ENCODE measurements around the gene PALD1.

PALD1 gene

DNA sequence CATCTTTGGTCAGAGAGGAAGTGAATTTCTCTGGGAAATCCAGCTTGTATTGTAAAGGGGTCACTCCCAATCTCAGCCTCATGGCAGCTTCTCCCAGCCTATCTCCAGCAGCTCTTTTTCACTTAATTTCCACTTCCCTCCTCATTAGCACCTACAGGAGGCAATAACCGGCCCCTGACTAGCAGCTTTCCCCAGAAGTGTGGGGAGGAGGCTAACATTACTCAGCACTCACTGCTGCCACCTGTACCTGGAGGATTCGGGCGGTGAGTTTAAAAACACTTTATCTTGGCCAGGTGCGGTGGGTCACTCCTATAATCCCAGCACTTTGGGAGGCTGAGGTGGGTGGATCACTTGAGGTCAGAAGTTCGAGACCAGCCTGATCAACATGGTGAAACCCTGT is 40.8 kb upstream of the PALD1 start:
- TF ChIP-seq, protein P1, sequence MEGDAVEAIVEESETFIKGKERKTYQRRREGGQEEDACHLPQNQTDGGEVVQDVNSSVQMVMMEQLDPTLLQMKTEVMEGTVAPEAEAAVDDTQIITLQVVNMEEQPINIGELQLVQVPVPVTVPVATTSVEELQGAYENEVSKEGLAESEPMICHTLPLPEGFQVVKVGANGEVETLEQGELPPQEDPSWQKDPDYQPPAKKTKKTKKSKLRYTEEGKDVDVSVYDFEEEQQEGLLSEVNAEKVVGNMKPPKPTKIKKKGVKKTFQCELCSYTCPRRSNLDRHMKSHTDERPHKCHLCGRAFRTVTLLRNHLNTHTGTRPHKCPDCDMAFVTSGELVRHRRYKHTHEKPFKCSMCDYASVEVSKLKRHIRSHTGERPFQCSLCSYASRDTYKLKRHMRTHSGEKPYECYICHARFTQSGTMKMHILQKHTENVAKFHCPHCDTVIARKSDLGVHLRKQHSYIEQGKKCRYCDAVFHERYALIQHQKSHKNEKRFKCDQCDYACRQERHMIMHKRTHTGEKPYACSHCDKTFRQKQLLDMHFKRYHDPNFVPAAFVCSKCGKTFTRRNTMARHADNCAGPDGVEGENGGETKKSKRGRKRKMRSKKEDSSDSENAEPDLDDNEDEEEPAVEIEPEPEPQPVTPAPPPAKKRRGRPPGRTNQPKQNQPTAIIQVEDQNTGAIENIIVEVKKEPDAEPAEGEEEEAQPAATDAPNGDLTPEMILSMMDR (conservative IDR thresholded peaks at IDR 0.05): no peak
- no peak for TF ChIP-seq ZFX (IDR thresholded peaks at IDR 0.05)
- no peak overlapping the region for H3K27ac ChIP-seq

DNA sequence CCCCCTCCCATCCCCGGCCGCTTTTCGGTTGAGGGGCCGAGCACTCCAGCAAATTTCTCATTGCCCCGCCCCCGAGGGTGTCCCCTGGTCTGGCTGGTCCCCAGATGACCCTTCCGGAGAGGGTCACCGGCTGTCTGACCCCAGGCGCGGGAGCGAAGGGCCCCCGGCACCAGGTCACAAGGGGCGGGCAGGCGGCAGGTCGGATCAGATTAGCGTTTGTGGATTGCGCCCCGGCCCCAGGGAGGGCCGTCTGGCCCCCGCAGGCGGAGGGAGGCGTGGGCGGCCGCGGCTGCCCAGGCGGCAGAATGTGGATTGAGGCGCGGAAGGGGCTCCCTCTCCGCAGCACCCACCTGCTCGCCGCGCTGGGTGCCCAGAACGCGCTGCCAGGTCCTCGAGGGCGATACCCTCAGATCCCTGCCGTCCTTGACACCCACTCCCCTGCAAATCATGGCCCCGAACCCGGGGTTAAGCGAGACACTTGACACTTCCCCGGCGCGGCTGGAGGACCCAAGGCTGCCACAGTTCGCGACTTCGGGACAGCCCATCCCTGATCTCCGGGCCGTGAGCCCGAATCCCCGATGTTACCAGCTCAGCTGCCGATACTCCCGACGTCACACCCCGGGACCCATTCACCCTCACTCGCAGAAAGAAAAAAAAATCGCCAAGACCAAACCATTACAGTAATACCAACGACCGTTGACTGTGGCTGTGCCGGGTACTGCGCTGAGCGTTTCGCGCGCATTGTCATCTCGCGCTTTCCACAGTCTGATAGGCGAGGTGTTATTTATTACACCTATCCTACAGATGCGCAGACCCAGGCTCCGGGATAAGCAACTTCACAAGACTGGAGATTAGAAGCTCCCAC is 38.0 kb upstream of the PALD1 start:
- H3K27ac ChIP-seq: no peak overlapping the region
- TF ChIP-seq, protein P1 (conservative IDR thresholded peaks at IDR 0.05): no peak

DNA sequence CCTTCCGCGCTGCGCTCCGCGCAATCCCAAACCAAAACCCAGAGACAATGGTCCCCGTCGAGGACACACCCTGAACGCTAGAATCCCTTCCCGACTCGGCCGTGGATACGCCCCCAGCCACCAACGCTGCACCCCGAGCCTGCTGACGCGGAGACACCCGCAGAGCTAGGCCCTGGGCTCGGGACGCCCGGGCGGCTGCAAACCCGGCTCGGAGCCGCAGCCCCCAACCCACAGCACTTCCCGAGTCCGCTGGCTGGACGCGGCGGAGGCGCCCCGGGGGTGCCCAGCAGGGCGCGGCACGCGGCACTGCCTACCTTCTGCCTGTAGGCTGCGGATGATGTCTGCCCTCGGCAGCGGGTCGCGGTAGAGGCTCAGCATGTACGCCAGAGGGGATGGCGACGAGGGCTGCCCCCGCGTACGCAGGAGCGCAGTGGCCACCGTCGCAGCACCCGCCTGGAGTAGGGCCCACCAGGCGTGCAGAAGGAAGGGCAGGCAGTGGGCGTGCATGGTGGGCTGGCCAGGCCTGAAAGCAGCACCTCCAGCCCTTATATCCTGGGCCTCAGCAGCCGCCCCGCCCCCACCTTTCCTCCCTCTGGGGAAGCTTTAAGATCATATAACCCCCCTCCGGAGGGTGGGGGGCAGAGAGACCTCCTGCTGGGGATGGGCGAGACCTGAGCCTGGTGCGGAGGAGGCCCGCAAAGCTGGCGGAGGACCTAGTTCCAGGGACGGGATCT is 37.2 kb upstream of the PALD1 start, which contains the start of gene NODAL:
Gene NODAL (minus strand): TSS at position 521 of the 734 bp plus-strand sequence. CDS start 14 bp downstream, at position 507.
- no peak for TF ChIP-seq ZFX (IDR thresholded peaks at IDR 0.05)
- TF ChIP-seq, protein P1 (conservative IDR thresholded peaks at IDR 0.05): no peak
- no peak within 1 kb of the TSS for H3K27ac ChIP-seq

DNA sequence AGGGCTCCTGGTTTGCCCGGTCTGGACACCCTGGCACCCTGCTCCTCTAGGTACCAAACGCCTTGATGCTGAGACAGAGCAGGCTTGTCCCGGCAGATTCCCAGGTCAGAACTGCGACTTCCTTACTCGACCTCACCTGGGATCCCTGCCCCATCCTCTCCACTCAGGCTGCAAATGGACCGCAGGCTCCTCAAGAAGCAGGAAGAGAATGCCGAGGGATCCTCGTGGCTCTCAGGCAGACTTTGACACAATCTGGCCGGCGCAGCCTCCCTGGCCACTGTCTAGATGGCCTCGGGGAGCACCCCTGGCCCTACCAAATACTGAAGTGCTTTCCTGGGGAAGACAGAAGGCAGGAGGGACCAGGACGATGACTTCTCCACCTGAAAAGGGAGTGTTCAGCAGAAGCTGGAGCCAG is 36.7 kb upstream of the PALD1 start:
- TF ChIP-seq, protein P1 (conservative IDR thresholded peaks at IDR 0.05): no peak
- TF ChIP-seq ZFX (IDR thresholded peaks at IDR 0.05): no peak
- H3K27ac ChIP-seq: no peak overlapping the region

DNA sequence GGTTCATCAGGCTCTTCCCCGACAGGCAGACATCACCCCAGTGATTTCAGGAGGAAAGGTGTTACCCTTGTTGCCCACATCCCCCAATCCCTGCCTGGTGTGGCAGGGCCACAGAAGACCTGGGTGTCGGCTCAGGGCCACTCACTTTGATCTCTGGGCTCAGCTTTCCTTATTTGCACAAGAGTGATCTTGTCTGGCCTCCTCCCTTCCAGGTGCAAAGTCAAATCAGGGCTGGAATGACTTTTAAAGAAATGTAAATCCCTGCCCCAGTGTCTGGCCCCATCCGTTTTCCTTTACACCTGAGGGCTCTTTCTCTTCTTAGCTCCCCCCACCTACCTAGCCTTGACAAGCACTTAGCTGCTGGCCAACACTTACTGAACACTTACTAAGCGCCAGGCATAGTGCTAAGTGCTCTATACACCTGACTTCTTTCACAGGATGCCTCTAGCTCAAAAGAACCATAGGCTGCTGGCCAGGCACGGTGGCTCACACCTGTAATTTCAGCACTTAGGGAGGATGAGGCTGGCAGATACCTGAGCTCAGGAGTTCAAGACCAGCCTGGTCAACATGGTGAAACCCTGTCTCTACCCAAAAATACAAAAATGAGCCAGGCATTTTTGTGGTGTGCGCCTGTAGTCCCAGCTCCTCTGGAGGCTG is 36.1 kb upstream of the PALD1 start:
- TF ChIP-seq, protein P1 (conservative IDR thresholded peaks at IDR 0.05): no peak
- TF ChIP-seq ZFX (IDR thresholded peaks at IDR 0.05): no peak
- no peak overlapping the region for H3K27ac ChIP-seq

DNA sequence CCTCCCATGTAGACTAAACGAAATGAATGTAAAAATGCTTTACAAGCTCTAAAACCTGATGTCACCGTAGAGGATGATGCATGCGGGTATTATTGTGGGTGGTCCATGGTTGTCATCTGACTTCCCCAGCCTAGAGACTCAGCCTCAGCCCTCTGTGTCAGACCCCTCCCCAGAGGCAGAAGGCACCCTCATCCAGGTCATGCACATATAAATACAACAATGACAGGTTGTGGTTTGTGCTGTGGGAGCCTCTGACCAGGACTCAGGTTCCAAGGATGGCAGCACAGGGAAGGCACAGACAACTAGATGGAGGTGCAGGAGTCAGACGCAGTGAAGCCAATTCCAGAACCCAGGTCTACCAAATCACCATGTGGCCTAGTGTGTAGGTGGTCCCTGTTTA is 33.8 kb upstream of the PALD1 start:
- TF ChIP-seq, protein P1 (conservative IDR thresholded peaks at IDR 0.05): no peak
- TF ChIP-seq ZFX (IDR thresholded peaks at IDR 0.05): no peak
- no peak overlapping the region for H3K27ac ChIP-seq
